HG02798 (cell line): ENCODE results near the gene BPIFA3.

Experiments
- ATAC-seq: cut with Tn5 transposase; IDR thresholded peaks from one replicate; pipeline ENCODE4 v1.9.1; 2021; ENCODE audit warnings: mild to moderate bottlenecking; ENCODE audit not compliant: unreplicated experiment, poor library complexity

Gene BPIFA3

DNA sequence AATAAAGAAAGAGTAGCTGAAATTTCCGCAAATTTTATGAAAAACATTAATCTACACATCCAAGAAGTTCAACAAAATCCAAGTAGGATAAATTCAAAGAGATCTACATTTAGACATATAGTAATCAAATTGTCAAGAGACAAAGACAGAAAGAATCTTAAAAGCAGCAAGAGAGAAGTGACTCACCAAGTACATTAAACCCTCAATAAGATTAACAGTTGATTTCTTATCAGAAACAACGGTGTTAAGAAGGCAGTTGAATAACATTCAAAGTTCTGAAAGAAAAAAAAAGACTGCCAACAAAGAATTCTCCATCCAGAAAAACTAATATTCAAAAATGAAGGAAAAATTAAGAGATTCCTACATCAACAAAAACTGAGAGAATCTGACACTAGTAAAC lies 37.9 kb downstream of the BPIFA3 start:
- ATAC-seq = no peak

DNA sequence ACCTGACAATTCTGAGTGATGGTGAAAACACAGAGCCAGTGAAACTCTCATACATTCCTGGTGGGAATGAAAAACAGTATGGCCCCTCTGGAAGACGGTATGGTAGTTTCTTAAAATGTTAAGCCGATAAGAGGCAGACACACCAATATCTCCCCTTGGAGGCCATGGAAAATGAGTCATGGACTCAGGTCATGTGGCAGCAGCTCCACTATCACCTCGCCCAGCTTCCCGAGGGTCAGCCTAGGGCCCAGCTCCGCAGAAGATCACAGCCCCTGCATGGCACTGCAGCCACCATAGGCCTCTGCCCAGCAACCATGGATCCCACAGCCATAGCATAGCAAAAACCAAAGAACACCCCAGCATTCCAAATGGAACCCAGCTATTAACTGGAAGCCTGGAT lies 40.1 kb downstream of the BPIFA3 start:
- ATAC-seq = no peak

DNA sequence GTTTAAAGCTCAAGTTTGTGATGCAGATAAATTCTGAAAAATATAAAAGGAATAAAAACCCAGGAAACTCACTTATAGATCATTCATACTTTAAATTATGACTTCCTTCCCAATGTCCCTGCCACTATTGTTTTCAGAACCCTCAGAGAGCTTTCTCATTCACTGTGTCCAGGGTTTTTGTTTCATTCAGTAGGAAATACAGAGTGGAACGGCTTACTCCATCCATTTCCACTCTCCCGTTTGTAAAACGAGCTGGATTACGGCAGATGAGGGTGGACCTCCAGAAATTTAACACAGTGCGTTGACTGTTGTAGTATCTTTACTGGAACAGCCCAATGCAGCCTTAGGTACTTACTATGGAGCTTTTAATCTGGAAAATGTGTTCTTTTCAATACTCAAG lies 42.2 kb downstream of the BPIFA3 start:
- ATAC-seq = no peak

- no peak for ATAC-seq
Observed at GRCh38 chr20:33261465-33261864, 44.3 kb downstream of the BPIFA3 start.

GRCh38 chr20:33262658-33263065 lies 45.5 kb downstream of the BPIFA3 start:
- no peak for ATAC-seq

DNA sequence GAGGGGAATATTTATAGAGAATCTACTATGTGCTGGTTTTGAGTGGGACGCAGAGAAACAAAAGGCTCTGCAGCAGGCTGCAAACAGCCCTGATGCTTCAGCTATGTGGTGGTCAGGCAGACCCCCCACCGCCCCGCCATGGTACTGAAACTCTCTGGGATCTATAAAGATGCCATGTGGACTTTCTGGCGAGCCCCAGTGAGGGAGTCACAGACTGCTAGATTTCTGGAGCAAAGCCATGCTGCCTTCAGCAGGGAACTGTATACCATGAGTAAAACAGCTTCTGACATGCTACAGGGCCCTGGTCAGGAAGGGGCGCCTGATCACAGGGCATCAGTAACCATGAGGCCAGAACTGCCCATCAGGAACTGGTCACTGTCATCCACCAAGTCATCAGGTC lies 46.6 kb downstream of the BPIFA3 start:
- no peak for ATAC-seq

DNA sequence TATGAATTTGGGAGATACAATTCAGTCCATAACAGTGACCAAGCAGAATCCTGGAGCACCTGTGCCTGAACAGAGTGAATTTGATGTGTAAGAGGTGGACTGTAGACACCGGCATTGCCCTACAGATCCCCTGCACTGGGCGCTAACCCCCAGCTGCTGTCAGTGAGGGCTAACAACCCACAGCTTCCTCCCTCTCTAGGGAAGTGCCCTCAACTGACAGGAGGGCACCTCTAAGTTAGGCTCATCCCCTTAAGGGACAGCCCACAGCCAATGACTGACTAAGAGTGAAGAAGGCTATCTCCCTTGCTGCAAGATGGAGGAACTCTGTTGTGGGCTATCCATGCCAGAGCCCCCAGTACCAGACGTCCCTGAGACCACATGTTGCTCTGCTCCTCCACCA lies 50.5 kb downstream of the BPIFA3 start:
- no peak for ATAC-seq

GRCh38 chr20:33272155-33272873 lies 55.2 kb downstream of the BPIFA3 start:
- ATAC-seq = no peak

GRCh38 chr20:33273117-33273851 lies 56.1 kb downstream of the BPIFA3 start:
- no peak for ATAC-seq

- ATAC-seq = no peak
Observed at GRCh38 chr20:33275215-33275614, 58.1 kb downstream of the BPIFA3 start.

GRCh38 chr20:33275871-33276270 lies 58.7 kb downstream of the BPIFA3 start:
- ATAC-seq = no peak

DNA sequence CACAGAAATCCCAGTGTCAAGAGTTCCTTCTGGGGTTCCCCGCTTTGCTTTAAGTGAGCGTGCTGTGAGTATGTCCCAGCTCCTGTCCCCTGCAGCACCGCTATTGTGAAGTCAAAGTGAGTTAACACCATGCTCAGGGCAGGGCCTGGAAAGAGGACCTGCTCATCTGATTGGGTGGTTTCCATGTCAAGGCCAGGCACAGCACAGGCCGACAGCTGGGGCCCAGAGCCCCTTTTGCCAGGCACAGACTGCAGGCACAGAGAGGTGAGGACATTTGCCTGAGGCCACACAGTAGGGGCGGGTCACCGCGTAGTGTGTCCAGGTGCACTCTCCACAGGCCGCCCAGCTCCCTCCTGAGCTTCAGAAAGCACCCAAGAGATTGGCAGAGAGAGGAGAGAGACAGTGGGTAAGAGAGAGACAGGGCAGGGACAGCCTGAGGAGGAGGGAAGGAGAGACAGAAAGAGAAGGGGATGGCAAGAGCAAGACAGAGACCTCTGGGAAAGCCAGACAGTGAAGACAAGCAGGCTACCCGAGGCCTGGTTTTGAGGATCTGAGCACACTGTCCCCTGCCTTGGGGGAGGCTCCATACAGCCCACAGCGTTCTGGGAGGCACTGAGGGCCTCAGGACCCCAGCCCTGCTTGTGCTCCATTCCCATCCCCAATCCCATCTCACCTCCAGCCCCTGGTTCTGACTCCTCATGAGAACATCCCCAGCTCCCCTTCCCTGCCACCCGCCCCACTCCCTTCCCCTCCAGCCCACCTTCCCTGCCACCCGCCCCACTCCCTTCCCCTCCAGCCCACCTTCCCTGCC lies 59.4 kb downstream of the BPIFA3 start:
- no peak for ATAC-seq
